Stimulated activated CD8-positive, alpha-beta memory T cell treated with anti-CD3 and anti-CD28 coated beads, Interleukin-2, amount 100 ng/mL, for 1 hour (primary cell): ENCODE data around the gene ZBTB7A.
"Not testable (repeated sequence)": the region's sequence is repeated elsewhere in the genome, so short reads cannot be mapped to it uniquely, and the experiment has no call there.

Experiments
- DNase-seq, 2 donors: peaks; one replicate each; pipeline ENCODE4 v3.0.0-alpha.2; 2020; ENCODE audit warnings: low read depth in 2 of 2

ZBTB7A gene

DNA sequence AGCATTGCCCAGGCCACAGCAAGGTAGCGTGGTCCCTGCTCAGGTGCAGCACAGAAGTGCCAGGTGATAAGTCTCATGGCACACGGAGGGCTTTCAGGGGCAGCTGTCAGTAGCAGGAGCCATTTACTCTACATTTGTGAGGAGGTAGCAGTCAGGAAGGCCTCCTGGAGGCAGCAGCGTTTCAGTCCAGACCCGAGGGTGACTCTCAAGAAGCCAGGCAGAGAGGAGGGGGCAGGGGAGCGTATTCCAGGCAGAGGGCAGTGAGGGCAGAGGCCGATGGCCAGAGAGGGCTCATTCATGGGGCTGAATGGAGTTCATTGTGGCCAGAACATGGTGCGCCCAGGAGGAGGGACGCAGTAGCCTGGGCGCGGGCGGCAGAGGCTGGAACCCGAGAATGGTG, 50.2 kb downstream of the ZBTB7A start:
- DNase-seq: no peak

DNA sequence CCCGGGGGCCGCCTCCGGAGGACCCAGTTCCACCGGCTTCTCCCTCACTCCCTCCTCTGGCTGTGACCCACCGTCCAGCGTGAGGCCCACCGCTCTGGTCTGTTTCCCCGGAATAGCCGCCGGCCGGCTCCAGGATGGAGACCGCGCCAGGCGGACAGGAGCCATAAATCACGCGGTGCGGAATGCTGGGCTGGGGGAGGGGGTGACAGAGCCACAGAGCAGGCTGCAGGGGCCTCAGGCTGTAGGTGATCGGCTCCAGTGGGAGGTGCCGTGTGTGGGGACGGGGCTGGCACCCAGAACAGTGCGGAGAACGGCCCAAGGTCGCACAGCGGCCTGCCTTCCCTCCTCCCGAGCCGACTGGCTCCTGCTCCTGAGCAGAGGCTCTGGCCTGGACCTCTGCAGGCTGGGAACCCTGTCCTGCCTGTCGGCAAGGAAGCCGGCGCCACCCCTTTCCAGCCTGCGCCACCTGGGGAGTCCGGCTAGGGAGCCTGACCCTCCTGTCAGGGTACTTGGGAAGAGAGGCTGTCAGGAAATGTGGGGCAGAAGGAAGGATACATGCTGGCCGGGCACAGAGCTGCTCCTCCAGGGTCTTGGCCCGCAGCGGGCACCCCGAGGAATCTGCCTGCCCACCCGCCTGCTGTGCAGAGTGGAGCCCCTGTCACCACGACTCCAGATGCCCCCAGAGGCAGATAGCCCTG, 50.8 kb downstream of the ZBTB7A start:
- DNase-seq: no peak

DNA sequence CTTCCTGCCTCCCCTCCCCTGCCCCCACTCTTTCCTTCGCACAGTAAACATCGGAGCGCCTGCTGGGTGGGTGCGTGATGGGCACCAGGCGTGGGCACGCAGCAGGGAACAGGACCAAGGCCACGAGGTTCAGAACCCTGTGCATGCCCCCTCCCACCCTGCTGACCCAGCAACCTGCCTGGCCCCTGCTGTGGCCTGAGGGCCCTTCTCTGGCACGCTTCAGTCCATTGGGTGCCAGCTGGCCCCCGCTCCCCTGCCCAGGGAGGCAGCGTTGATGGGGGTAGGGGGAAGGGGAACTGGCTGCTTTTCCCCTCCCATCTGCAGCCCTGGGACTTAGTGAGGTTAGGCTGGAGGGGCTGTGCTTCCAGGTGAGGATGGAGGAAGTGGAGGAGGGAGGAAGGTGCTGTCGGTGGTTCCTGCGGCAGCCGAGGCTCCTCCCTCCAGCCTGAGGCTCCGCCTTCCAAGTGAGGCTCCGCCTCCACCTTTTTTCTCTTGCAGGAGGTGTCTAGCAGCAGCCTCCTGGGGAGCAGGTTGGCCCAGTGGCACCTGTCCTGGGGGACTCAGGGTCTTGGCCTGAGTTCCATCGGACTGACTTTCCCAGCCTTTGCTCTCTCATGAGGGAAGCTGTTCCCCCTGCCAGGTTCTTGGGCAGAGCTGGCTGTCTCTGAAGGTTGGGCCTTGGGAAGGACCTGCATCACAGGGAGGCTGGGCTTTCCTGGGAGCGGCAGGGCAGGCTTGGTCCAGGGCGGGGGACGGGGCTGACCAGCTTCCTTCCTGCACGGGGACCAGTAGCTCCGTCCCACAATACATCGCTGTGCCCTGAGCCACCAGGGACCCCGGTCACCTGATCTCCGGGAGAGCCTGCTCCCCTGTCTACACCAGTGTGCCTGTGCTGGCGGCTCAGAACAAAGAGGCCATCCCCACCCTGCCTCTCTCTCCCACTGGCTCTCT, 51.9 kb downstream of the ZBTB7A start:
- DNase-seq: no peak

DNA sequence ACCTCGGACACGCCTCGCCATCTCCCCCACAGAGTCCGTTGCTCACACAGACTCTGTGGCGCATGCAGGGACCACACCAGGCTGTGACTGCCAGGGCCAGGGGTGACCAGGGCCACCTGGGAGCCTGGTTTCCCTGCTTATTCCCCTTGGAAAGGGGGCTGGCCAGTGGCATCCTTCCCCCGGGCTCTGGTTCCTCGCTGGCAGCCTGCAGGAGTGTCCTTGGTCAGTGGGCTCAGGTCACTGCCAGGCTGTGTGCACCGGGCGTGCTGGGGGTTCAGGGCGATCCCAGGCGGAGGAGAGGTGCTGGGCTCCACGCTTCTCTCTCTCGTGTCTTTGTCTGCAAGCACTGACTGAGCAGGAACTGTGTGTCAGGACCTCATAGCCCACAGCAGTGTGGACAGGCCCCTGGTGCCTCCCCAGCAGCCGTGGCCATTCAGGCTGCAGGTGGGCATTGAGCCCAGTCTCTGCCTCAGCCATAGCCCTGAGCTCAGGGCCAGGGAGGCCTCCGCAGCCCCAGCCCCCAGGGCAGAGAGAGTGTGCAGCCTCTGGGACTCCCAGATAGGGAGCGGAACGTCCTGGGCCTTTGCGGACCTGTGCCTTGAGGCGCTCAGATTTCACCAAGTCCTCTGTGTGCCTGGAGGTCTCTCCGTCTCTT, 52.7 kb downstream of the ZBTB7A start:
- DNase-seq: no peak

DNA sequence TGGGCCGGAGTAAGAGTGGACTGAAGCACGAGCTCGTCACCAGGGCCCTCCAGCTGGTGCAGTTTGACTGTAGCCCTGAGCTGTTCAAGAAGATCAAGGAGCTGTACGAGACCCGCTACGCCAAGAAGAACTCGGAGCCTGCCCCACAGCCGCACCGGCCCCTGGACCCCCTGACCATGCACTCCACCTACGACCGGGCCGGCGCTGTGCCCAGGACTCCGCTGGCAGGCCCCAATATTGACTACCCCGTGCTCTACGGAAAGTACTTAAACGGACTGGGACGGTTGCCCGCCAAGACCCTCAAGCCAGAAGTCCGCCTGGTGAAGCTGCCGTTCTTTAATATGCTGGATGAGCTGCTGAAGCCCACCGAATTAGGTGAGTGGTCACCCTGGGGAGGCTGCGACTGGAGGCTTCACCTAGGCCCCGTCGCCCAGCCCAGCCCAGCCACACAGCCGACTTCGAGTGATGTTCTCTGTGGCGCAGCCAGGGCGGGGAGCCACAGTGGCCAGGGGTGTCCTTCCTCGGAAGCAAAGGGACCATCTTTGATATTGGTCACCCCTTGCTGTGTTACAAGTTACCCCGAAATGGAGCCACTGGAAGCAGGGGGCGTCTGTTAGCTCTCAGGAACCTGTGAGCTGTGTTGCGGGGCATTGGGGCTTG, 53.6 kb downstream of the ZBTB7A start:
- no peak for DNase-seq

DNA sequence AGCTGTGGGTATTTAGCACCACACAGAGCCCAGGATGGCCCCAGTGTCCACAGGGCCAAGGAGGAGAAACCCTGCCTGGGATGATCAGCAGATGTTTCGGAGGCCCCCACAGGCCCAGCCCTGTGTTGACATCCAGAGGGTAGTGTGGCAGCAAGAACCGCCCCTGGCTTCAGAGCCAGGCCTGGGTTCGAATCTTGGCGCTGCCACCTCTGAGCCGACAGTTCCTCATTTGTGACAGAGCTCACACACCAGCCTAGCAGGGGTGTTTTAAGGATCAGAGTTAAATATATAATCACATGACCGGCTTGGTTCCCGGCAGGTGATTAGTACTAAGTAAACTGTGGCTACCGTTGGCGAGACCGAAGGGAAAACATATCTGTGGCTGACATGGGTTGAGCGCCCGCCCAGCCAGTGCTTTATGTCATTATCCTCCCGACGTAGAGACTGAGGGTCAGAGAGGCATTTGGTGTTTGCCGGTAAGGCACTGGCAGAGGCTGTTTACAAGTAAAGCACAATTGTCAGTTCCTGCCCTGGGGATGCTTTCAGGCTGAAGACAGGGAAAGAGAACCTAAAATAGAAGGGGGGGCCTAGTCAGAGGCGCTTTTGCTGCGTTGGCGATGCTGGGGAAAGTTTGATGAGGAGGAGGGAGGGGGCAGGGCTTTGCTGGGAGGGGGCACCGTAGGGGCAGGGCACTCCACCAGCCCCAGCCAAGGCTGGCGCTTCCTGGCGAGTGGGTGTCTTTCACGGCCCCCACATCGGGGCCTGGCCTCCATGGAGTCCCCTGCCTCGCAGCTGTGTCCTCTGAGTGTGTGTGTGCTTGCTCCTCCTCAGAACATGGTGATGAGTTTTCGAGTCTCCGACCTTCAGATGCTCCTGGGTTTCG, 54.4 kb downstream of the ZBTB7A start:
- no peak for DNase-seq

DNA sequence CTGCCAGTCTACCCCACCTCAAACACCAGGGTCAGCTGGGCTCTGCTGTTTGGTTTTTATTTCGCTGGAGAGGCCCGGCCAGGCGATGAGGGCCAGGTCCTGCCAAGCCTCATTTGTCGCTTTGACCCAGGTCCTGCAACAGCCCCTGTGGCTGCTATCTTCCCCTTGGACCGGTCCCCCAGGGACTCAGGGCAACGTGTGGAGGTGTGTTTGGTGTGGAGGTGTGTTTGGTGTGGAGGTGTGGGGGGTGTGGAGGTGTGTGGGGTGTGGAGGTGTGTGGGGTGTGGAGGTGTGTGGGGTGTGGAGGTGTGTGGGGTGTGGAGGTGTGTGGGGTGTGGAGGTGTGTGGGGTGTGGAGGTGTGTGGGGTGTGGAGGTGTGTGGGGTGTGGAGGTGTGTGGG, 55.3 kb downstream of the ZBTB7A start:
- not testable (repeated sequence) for DNase-seq

DNA sequence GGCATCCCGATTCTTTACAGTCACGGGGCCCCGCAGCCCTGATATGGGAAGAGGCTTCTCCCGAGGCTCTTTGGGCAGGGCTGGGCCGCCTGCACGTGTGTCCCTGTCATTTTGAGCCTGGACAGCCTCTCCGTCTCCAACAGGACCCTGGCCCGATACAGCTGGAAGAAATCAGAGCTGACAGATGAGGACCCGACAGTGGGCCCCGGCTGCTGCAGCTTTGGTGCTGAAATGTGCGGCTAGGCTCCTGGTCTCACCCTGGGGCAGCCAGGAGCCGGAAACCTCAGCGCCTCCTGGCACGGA, 55.9 kb downstream of the ZBTB7A start:
- DNase-seq: no peak

DNA sequence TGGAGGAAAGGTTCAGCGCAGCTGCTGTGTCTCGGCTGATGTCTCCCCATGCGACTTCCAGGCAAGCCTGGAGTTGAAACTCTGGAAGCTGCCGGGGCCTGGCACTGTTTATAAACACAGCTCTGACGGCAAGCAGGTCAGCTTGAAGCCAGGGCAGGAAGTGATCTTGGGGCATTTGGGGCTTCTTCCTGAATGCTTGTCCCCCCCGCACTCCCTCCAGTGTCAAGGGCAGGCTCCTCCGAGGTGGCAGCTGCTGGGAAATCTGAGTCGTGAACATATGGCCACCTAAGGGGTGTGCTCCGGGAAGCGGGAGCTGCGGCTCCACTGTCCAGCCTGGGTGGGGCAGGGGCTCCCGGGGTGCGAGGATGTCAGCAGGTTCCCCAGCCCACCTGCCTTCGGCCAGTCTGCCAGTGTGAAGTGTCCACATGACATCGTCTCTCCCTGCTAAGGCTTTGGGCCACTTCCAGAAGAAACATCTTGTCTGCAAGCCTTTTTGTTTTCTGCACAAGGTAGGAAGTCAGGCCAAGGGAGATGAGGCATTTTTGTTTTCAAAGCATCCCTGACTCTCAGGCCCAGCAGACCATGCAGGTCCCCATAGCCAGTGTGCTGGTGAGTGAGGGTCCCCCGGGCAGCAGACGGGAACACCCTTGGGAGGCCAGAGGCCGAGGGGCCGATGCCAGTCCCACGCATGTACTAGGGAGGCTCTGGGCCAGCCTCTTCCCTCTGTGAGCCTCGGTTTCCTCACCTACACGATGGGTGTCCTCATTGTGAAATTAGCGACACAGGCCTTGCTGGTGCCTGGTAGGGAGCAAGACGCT, 56.5 kb downstream of the ZBTB7A start:
- DNase-seq: no peak

DNA sequence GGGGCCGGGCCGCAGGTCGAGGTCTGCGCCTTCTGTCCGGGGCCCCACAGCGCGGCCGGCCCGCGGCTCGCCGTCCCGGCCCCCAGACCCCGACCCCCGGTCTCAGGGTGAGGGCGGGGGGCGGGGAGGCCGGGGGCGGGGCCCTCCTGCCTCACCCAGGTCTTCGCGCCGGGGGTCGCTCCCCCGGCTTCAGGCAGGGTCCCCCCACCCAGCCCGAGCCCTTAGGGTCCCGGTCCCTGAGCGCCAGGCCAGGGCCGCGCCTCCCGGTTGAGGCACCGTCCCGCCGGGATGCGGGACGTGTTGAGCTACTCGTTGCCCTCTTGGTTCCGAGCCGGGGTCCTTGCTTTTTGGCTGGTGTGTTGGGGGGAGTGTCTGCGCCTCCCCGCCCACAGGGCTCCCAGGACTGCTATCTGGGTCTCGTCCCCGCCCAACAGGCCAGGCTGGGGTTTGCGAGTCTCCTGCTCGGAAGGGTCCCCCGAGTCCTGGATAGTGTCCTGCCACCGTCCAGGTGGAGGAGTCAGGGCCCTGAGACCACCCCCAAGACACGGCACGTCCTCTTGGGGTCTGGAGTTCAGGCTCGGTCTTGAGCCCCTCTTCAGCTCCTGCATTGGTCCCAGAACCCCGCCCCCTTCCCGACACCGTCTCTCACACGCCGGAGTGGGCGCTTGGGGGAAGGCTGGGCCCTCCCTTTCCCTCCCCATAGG, 58.7 kb downstream of the ZBTB7A start:
- DNase-seq: no peak

DNA sequence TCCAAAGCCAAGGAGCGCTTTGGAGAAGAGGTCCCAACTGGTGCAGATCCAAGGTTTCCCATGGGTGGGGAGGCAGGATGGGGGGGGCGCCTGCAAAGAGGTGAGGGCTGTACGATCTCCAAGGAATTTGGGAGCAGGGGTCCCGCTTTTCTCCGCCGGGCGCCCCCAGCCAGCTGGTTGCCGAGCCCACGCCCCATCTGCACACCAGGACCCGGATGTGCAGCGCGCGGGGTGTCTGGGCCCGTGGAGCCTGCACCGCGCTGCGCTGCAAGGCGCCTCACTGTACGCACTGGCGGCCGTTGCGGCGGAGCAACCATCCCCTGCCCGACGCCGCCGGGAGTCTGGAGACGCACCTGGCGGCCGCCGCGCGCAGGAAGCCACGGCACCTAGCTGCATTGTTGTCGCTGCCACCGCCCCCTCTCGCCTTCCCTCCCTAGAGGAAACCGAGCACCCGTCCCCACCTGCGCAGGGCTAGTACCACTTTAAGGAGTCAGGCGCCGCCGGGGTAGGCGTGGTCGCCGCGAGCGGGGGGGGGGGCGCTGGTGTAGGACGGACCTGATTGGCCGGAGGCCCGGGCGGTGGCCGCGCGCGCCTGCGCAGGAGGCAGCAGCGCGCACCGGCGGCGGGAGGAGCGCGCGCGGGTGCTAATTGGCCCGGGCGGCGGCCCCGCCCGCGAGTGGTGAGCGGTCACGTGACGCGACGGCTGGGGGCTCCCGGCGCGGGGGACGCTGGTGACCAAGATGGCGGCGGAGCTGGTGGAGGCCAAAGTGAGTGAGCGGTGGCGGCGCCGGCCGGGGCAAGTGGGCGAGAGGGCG, 59.5 kb downstream of the ZBTB7A start, which contains the start of gene PIAS4:
TSS of gene PIAS4 (plus strand) at position 716 of the 815 bp plus-strand sequence. CDS start at position 741, 25 bp downstream.
- peak; percentile 91 to 94 for DNase-seq

DNA sequence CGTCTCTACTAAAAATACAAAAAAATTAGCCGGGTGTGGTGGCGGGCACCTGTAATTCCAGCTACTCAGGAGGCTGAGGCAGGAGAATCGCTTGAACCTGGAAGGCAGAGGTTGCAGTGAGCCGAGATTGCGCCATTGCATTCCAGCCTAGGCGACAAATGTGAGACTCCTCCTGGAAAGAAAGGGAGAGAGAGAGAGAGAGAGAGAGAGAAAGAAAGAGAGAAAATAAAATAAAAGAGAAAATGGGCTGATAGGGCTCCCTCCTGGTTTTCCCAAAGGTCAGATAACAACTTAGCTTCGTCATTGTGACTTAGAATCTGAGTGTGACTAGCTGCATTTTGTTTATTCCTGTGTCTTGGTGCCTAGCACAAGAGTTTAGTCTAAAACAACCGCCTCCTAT, 61.3 kb downstream of the ZBTB7A start:
- not testable (repeated sequence) for DNase-seq

DNA sequence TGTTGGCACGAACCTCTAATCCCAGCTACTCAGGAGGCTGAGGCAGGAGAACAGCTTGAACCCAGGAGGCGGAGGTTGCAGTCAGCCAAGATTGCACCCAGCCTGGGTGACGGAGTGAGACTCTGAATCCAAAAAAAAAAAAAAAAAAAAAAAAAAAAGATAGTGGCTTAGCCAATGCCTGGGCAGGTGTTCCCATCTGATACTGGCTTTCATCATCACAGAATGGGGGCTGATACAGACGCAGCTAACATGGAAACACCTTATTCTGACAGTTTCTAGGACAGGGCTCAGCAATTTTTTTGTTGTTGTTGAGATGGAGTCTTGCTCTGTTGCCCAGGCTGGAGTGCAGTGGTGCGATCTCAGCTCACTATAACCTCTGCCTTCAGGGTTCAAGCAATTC, 65.9 kb downstream of the ZBTB7A start:
- not testable (repeated sequence) for DNase-seq

DNA sequence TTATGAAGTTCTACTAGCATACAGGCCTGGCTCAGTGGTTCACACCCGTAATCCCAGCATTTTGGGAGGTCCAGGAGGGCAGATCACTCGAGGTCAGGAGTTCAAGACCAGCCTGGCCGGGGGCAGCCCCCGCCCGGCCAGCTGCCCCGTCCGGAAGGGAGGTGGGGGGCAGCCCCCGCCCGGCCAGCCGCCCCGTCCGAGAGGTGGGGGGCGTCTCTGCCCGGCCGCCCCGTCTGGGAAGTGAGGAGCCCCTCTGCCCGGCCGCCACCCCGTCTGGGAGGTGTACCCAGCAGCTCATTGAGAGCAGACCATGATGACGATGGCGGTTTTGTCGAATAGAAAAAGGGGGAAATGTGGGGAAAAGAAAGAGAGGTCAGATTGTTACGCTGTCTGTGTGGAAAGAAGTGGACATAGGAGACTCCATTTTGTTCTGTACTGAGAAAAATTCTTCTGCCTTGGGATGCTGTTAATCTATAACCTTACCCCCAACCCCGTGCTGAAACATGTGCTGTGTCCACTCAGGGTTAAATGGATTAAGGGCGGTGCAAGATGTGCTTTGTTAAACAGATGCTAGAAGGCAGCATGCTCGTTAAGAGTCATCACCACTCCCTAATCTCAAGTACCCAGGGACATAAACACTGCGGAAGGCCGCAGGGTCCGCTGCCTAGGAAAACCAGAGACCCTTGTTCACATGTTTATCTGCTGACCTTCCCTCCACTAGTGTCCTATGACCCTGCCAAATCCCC, 67.9 kb downstream of the ZBTB7A start:
- DNase-seq: not testable (repeated sequence)

DNA sequence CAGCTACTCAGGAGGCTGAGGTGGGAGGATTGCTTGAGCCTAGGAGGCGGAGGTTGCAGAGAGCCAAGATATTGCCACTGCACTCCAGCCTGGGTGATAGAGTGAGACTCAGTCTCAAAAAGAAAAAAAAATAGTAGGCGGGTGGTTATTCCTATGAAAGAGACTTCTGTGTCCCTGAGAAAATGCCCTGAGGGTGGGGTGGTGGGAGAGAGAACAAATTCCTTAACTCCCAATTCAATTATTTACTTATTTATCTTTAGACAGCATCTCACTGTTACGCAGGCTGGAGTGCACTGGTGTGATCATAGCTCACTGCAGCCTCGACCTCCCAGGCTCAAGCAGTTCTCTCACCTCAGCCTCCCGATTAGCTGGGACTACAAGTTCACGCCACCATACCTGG, 71.1 kb downstream of the ZBTB7A start:
- DNase-seq: no peak
